Stomach (tissue), 9 donors: ENCODE data around the gene NME8. TPM values are rescaled to one million over a fixed set of nuclear protein-coding genes. Genes with fewer than 3 reads are reported as not detected.

ENCODE experiments used
- DNase-seq, 2 donors: peaks; one replicate each; pipeline versions ENCODE4 v3.0.0 to v3.0.0-alpha.2; 2013 to 2019
- H3K27ac ChIP-seq, 5 donors: fragments of 200-600 bp in 4 of 5; sonication (generic) in 4 of 5; one replicate each; pipeline ENCODE4 v1.5.1; 2013 to 2019; ENCODE audit warnings: mild to moderate bottlenecking in 1 of 5, moderate library complexity in 1 of 5
- H3K27me3 ChIP-seq, 3 donors: fragments of 200-600 bp; sonication (generic); one replicate each; pipeline ENCODE4 v1.5.1; 2017 to 2019; ENCODE audit warnings: mixed run types in 1 of 3
- H3K36me3 ChIP-seq, 4 donors: fragments of 200-600 bp; sonication (generic); 1 replicate in 3 of 4; 2 replicates in 1 of 4; pipeline ENCODE4 v1.5.1; 2016 to 2019
- H3K4me1 ChIP-seq, 4 donors: fragments of 200-600 bp; sonication (generic); one replicate each; pipeline ENCODE4 v1.5.1; 2016 to 2019
- H3K4me3 ChIP-seq, 4 donors: fragments of 200-600 bp; sonication (generic) in 3 of 4; one replicate each; pipeline ENCODE4 v1.5.1; 2016 to 2019; ENCODE audit warnings: mild to moderate bottlenecking in 1 of 4
- H3K9me3 ChIP-seq, 4 donors: fragments of 200-600 bp; sonication (generic); one replicate each; pipeline ENCODE4 v1.5.1; 2016 to 2019
- CTCF ChIP-seq, 7 experiments: fragments of 450-650 bp in 4 of 7; fragments of 200-600 bp in 3 of 7; sonication (generic) in 3 of 7; IDR thresholded peaks; one replicate each; pipeline ENCODE4 v1.5.1; 2016 to 2019; ENCODE audit warnings: antibody characterized with exemption in 7 of 7, control low read depth in 2 of 7, mild to moderate bottlenecking in 1 of 7
- EP300 ChIP-seq: sonication (generic); formaldehyde crosslinking; IDR thresholded peaks from one replicate; pipeline ENCODE4 v1.6.1; 2017; ENCODE audit warnings: antibody characterized with exemption
- POLR2A ChIP-seq, 4 donors: fragments of 450-650 bp; IDR thresholded peaks; one replicate each; pipeline ENCODE4 v1.6.1; 2016; ENCODE audit warnings: antibody characterized with exemption in 4 of 4, control low read depth in 2 of 4, mild to moderate bottlenecking in 1 of 4, moderate library complexity in 1 of 4
- POLR2AphosphoS5 ChIP-seq, 3 donors: sonication (generic); formaldehyde crosslinking; IDR thresholded peaks; one replicate each; pipeline ENCODE4 v1.6.1; 2016; ENCODE audit warnings: antibody characterized with exemption in 3 of 3
- WGBS, 5 donors: extraction: QIAGEN DNeasy Blood & Tissue Kit in 3 of 5; methylation state at CpG; one replicate each; pipeline versions ENCODE4 v1.1.5 to v1.1.7; 2013 to 2018; 5-methylcytosine and 5-hydroxymethylcytosine counted together
- intact Hi-C: fragments of 100-400 bp; cut with DNase I; formaldehyde crosslinking; loops from one replicate; pipeline ENCODE4 v1.15.1; 2023; ENCODE audit warnings: low total_unique reads
- polyA plus RNA-seq, 3 donors: library from polyadenylated mRNA; stranded (reverse); fragments of 200-250 nt; gene quantifications; one replicate each; pipeline ENCODE4 v1.2.3, GENCODE V29; 2013
- total RNA-seq, 5 donors: library from RNA; depleted of rRNA; stranded (reverse); fragments of >200 nt; gene quantifications; one replicate each; pipeline versions ENCODE4 v1.1.0 to v1.2.3, GENCODE V29; 2014 to 2016
- donor health status: healthy with polysubstance abuse.
- donor health status: Bipolar disorder and iron deficiency.
- donor health status: healthy.

The NME8 gene
- total and polyA plus RNA-seq, 8 donors = 0.31 to 14.8 TPM; not detected in 6

DNA sequence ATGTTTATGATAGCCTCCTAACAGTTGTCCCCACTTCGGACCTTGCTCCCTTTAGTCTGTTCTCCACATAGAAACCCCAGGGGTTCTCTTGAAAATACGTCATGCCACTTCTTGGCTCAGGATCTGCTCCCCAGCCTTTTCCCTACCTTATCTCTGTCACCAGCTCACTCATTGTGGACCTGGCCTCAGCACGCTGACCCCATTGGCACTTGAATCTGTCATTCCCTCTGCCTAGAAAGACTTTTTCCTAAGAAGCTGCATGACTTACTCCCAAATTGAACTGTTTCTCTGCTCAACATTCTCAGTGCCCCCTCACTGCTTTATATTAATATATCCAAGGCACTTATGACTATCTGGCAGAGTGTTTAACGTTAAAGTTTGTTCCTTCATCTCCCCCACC lies 80.5 kb downstream of the NME8 start:
- H3K9me3 ChIP-seq = peaks cover 6 to 16% (median 12%) of the 10 kb centered on the region in 4 donors
- H3K4me3 ChIP-seq = no peak overlapping the region
- no peaks in the 10 kb centered on the region for H3K36me3 ChIP-seq
- intact Hi-C loops = no loop called here
- TF ChIP-seq POLR2AphosphoS5 (IDR thresholded peaks at IDR 0.05) = no peak
- TF ChIP-seq CTCF (IDR thresholded peaks at IDR 0.05) = no peak
- TF ChIP-seq EP300 = no peak
- no peak for TF ChIP-seq POLR2A (IDR thresholded peaks at IDR 0.05)
- H3K4me1 ChIP-seq = no peaks in the 10 kb centered on the region
- no peak for DNase-seq
- no peaks in the 10 kb centered on the region for H3K27me3 ChIP-seq
- H3K27ac ChIP-seq = no peak overlapping the region
- 70 to 77% (median 75%) methylated on average over 4 of the region's 4 CpGs for WGBS, 5 donors

- H3K27ac ChIP-seq = no peak overlapping the region
- H3K4me1 ChIP-seq = no peaks in the 10 kb centered on the region
- intact Hi-C loops = no loop called here
These were observed 82.0 kb downstream of the NME8 start for GRCh38 chr7:37930226-37930948.

GRCh38 chr7:37932543-37932942 lies 84.1 kb downstream of the NME8 start:
- Histone ChIP-seq H3K4me1 (no peaks in the 10 kb centered on the region), H3K27ac (no peak overlapping the region), H3K27me3 (no peaks in the 10 kb centered on the region), H3K4me3 (no peak overlapping the region), H3K9me3 (peaks cover 0 to 7% (median 0%) of the 10 kb centered on the region in 4 donors), H3K36me3 (no peaks in the 10 kb centered on the region)
- intact Hi-C loops = no loop called here
- TF ChIP-seq POLR2AphosphoS5 (IDR thresholded peaks at IDR 0.05) = no peak
- no peak for TF ChIP-seq POLR2A (IDR thresholded peaks at IDR 0.05)
- no peak for TF ChIP-seq EP300
- TF ChIP-seq CTCF (IDR thresholded peaks at IDR 0.05) = no peak
- 72 to 80% (median 76%) methylated on average over 2 of the region's 2 CpGs for WGBS, 5 donors
- no peak for DNase-seq

More at GRCh38 chr7:37930226-37930948, 82.0 kb downstream of the NME8 start:
- TF ChIP-seq CTCF (IDR thresholded peaks at IDR 0.05) = no peak
- H3K27me3 ChIP-seq = no peaks in the 10 kb centered on the region
- WGBS, 5 donors = 73 to 84% (median 82%) methylated on average over 5 of the region's 5 CpGs
- H3K36me3 ChIP-seq = no peaks in the 10 kb centered on the region
- H3K4me3 ChIP-seq = no peak overlapping the region
- DNase-seq = no peak
- H3K9me3 ChIP-seq = peaks cover 3 to 12% (median 7%) of the 10 kb centered on the region in 4 donors

- Histone ChIP-seq H3K4me1 (no peaks in the 10 kb centered on the region), H3K36me3 (no peaks in the 10 kb centered on the region), H3K9me3 (peaks cover 0 to 9% (median 0%) of the 10 kb centered on the region in 4 donors), H3K4me3 (no peak overlapping the region), H3K27ac (no peak overlapping the region), H3K27me3 (no peaks in the 10 kb centered on the region)
- intact Hi-C loops = no loop called here
- no peak for DNase-seq
- WGBS, 5 donors = 80 to 92% (median 86%) methylated on average over 9 of the region's 9 CpGs
- TF ChIP-seq POLR2A (IDR thresholded peaks at IDR 0.05) = no peak
- no peak for TF ChIP-seq CTCF (IDR thresholded peaks at IDR 0.05)
- TF ChIP-seq POLR2AphosphoS5 (IDR thresholded peaks at IDR 0.05) = no peak
- no peak for TF ChIP-seq EP300
These were observed 84.7 kb downstream of the NME8 start for GRCh38 chr7:37933018-37933566.
